A549 (cell line): Measurements from ENCODE around the gene RAB39B.

Source experiments
- CEBPB ChIP-seq, 2 experiments: fragments of >200 bp in 1 of 2; sonication (Bioruptor Twin) in 1 of 2; formaldehyde crosslinking in 1 of 2; IDR thresholded peaks; 2 replicates each; pipeline ENCODE4 v1.6.1; 2012 to 2016
- CHD2 ChIP-seq: fragments of 150-350 bp; IDR thresholded peaks from 2 replicates; pipeline ENCODE4 v1.6.1; 2014; ENCODE audit warnings: low read length; ENCODE audit not compliant: partially characterized antibody
- CHD4 ChIP-seq: fragments of 200-600 bp; sonication (generic); IDR thresholded peaks from 2 replicates; pipeline ENCODE4 v1.6.1; 2016; ENCODE audit warnings: antibody characterized with exemption, mild to moderate bottlenecking, borderline replicate concordance
- CTCF ChIP-seq: fragments of >200 bp; sonication (Bioruptor Twin); formaldehyde crosslinking; IDR thresholded peaks from 3 replicates; pipeline ENCODE4 v1.5.1; 2016
- EP300 ChIP-seq, 2 experiments: fragments of >200 bp; sonication (Bioruptor Twin); formaldehyde crosslinking; IDR thresholded peaks; 2 replicates in 1 of 2; 3 replicates in 1 of 2; pipeline ENCODE4 v1.6.1; 2016 to 2017
- ESRRA ChIP-seq: fragments of 150-350 bp; IDR thresholded peaks from 2 replicates; pipeline ENCODE4 v1.6.1; 2014; ENCODE audit warnings: mild to moderate bottlenecking, low read length, borderline replicate concordance
- JUN ChIP-seq, 2 experiments: fragments of >200 bp; sonication (Bioruptor Twin); formaldehyde crosslinking; IDR thresholded peaks; 2 replicates in 1 of 2; 3 replicates in 1 of 2; pipeline ENCODE4 v1.6.1; 2016 to 2017
- KDM5A ChIP-seq: fragments of 200-600 bp; sonication (generic); IDR thresholded peaks from 2 replicates; pipeline ENCODE4 v1.6.1; 2016; ENCODE audit warnings: antibody characterized with exemption, mild to moderate bottlenecking
- PHF8 ChIP-seq: fragments of 200-600 bp; sonication (generic); IDR thresholded peaks from 2 replicates; pipeline ENCODE4 v1.6.1; 2016; ENCODE audit warnings: low read depth, mild to moderate bottlenecking, antibody characterized with exemption, moderate library complexity, borderline replicate concordance
- POLR2A ChIP-seq: IDR thresholded peaks from 2 replicates; pipeline ENCODE4 v1.6.1; 2012; ENCODE audit warnings: mild to moderate bottlenecking, low read length
- RNF2 ChIP-seq: fragments of 200-600 bp; sonication (generic); IDR thresholded peaks from 2 replicates; pipeline ENCODE4 v1.6.1; 2016; ENCODE audit warnings: low read depth, mild to moderate bottlenecking, antibody characterized with exemption, moderate library complexity, borderline replicate concordance
- TF ChIP-seq, protein P1 (sequence below): fragments of 200-600 bp; sonication (generic); IDR thresholded peaks from 2 replicates; pipeline ENCODE4 v1.6.1; 2016; ENCODE audit warnings: antibody characterized with exemption, mild to moderate bottlenecking, moderate library complexity

DNA sequence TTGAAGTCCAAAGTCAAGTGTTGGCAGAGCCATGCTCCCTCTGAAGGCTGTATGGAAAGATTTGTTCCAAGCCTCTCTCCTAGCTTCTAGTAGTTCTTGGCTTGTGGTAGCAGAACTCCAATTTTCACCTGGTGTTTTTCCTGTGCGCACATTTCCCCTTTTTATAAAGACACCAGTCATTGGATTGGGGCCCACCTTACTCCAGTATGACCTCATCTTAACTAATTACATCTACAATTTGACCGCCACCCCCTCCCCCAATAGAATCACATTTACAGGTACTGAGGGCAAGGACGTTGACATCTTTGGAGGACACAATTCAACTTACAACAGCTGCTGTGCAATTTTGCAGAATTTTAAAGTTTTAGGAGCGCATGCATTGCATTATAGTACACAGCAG is 16.8 kb downstream of the RAB39B start:
- TF ChIP-seq CTCF (no peak), POLR2A (no peak), CHD4 (no peak), JUN (IDR thresholded peaks at IDR 0.05) (no peak), CHD2 (no peak), PHF8 (no peak), EP300 (IDR thresholded peaks at IDR 0.05) (no peak), KDM5A (no peak), ESRRA (no peak), CEBPB (IDR thresholded peaks at IDR 0.05) (no peak), RNF2 (no peak)
- TF ChIP-seq, protein P1, sequence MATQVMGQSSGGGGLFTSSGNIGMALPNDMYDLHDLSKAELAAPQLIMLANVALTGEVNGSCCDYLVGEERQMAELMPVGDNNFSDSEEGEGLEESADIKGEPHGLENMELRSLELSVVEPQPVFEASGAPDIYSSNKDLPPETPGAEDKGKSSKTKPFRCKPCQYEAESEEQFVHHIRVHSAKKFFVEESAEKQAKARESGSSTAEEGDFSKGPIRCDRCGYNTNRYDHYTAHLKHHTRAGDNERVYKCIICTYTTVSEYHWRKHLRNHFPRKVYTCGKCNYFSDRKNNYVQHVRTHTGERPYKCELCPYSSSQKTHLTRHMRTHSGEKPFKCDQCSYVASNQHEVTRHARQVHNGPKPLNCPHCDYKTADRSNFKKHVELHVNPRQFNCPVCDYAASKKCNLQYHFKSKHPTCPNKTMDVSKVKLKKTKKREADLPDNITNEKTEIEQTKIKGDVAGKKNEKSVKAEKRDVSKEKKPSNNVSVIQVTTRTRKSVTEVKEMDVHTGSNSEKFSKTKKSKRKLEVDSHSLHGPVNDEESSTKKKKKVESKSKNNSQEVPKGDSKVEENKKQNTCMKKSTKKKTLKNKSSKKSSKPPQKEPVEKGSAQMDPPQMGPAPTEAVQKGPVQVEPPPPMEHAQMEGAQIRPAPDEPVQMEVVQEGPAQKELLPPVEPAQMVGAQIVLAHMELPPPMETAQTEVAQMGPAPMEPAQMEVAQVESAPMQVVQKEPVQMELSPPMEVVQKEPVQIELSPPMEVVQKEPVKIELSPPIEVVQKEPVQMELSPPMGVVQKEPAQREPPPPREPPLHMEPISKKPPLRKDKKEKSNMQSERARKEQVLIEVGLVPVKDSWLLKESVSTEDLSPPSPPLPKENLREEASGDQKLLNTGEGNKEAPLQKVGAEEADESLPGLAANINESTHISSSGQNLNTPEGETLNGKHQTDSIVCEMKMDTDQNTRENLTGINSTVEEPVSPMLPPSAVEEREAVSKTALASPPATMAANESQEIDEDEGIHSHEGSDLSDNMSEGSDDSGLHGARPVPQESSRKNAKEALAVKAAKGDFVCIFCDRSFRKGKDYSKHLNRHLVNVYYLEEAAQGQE = no peak
